ENCODE data around the gene LARP1. TPM values are rescaled to one million over a fixed set of nuclear protein-coding genes. Genes with fewer than 3 reads are reported as not detected.
A peak's percentile ranks its signal among the peaks of the same experiment; 100 is the strongest.

LARP1 gene
- total RNA-seq, 1 donor from 2014 or later: 249 TPM

GRCh38 chr5:154813736-154814135 is 58.6 kb downstream of the LARP1 start:
- Mint-ChIP-seq H3K4me1 (peaks cover 4% of the 10 kb centered on the region), H3K9me3 (no peaks in the 10 kb centered on the region), H3K36me3 (peaks cover 41% of the 10 kb centered on the region), H3K4me3 (no peak overlapping the region), H3K27me3 (ENCODE audit: low read depth) (no peaks in the 10 kb centered on the region), H3K27ac (no peak overlapping the region)
- DNase-seq (ENCODE audit: low spot score in 2 of 2, unreplicated experiment in 2 of 2): no peak
- no peak for TF ChIP-seq CTCF (IDR thresholded peaks at IDR 0.05; ENCODE audit: unreplicated experiment)

- H3K27ac Mint-ChIP-seq: no peak overlapping the region
- peaks cover 43% of the 10 kb centered on the region for H3K36me3 Mint-ChIP-seq
- no peak for DNase-seq (ENCODE audit: low spot score in 2 of 2, unreplicated experiment in 2 of 2)
- no peaks in the 10 kb centered on the region for H3K9me3 Mint-ChIP-seq
- H3K4me1 Mint-ChIP-seq: peaks cover 4% of the 10 kb centered on the region
- TF ChIP-seq CTCF (IDR thresholded peaks at IDR 0.05; ENCODE audit: unreplicated experiment): no peak
- H3K27me3 Mint-ChIP-seq (ENCODE audit: low read depth): no peaks in the 10 kb centered on the region
- H3K4me3 Mint-ChIP-seq: no peak overlapping the region
Observed at GRCh38 chr5:154815025-154815424, 59.8 kb downstream of the LARP1 start.

- Mint-ChIP-seq H3K27ac (peak overlapping the region; percentile 72), H3K36me3 (peaks cover 46% of the 10 kb centered on the region)
- DNase-seq (ENCODE audit: low spot score in 2 of 2, unreplicated experiment in 2 of 2): no peak
Observed at GRCh38 chr5:154815684-154816247, 60.6 kb downstream of the LARP1 start.

GRCh38 chr5:154816891-154817492 is 61.8 kb downstream of the LARP1 start:
- H3K9me3 Mint-ChIP-seq: no peaks in the 10 kb centered on the region
- H3K36me3 Mint-ChIP-seq: peaks cover 52% of the 10 kb centered on the region
- no peak for TF ChIP-seq CTCF (IDR thresholded peaks at IDR 0.05; ENCODE audit: unreplicated experiment)
- DNase-seq (ENCODE audit: low spot score in 2 of 2, unreplicated experiment in 2 of 2): no peak
- peak overlapping the region; percentile 75 for H3K27ac Mint-ChIP-seq
- H3K4me3 Mint-ChIP-seq: no peak overlapping the region
- no peaks in the 10 kb centered on the region for H3K27me3 Mint-ChIP-seq (ENCODE audit: low read depth)
- H3K4me1 Mint-ChIP-seq: peaks cover 4% of the 10 kb centered on the region

More at GRCh38 chr5:154815684-154816247, 60.6 kb downstream of the LARP1 start:
- H3K4me1 Mint-ChIP-seq: peaks cover 4% of the 10 kb centered on the region
- TF ChIP-seq CTCF (IDR thresholded peaks at IDR 0.05; ENCODE audit: unreplicated experiment): no peak
- no peak overlapping the region for H3K4me3 Mint-ChIP-seq
- H3K9me3 Mint-ChIP-seq: no peaks in the 10 kb centered on the region
- H3K27me3 Mint-ChIP-seq (ENCODE audit: low read depth): no peaks in the 10 kb centered on the region

GRCh38 chr5:154817815-154818214 is 62.6 kb downstream of the LARP1 start:
- Mint-ChIP-seq H3K27me3 (ENCODE audit: low read depth) (no peaks in the 10 kb centered on the region), H3K4me3 (no peak overlapping the region), H3K9me3 (no peaks in the 10 kb centered on the region), H3K27ac (peak overlapping the region; percentile 69), H3K4me1 (peaks cover 4% of the 10 kb centered on the region), H3K36me3 (peaks cover 51% of the 10 kb centered on the region)
- no peak for TF ChIP-seq CTCF (IDR thresholded peaks at IDR 0.05; ENCODE audit: unreplicated experiment)
- DNase-seq (ENCODE audit: low spot score in 2 of 2, unreplicated experiment in 2 of 2): no peak

All from mesothelial cell of epicardium (in vitro differentiated cells).